HEK293 (cell line): Measurements from ENCODE around the gene PRKAG3.

Source experiments
- CTCF ChIA-PET: fragments of 350-600 bp; formaldehyde crosslinking; extraction: SDS; loops from one replicate; lab custom pipeline; 2021; ENCODE audit warnings: antibody characterized with exemption; lab: Yijun Ruan, JAX
- POLR2A ChIA-PET: fragments of 300-600 bp; formaldehyde crosslinking; extraction: SDS; loops from one replicate; lab custom pipeline; 2020; ENCODE audit warnings: antibody characterized with exemption, inconsistent platforms; lab: Yijun Ruan, JAX
- H3K27ac ChIP-seq: fragments of 200-500 bp; sonication (Bioruptor generic); 2 replicates; pipeline ENCODE4 v1.5.1; 2014; ENCODE audit warnings: low read depth, low read length, control low read depth, inconsistent platforms; ENCODE audit errors: extremely low read depth
- H3K36me3 ChIP-seq, 2 experiments: fragments of 200-500 bp in 1 of 2; sonication (Bioruptor generic) in 1 of 2; 1 replicate in 1 of 2; 2 replicates in 1 of 2; pipeline ENCODE4 v1.5.1; 2014 to 2017; ENCODE audit warnings: inconsistent platforms in 2 of 2, low read length in 2 of 2; ENCODE audit not compliant: control insufficient read depth in 2 of 2, insufficient read depth in 1 of 2
- H3K4me1 ChIP-seq: fragments of 200-500 bp; sonication (Bioruptor generic); 2 replicates; pipeline ENCODE4 v1.5.1; 2014; ENCODE audit warnings: mild to moderate bottlenecking, low read length, inconsistent platforms; ENCODE audit not compliant: control insufficient read depth, insufficient read depth
- H3K4me3 ChIP-seq: 2 replicates; pipeline ENCODE4 v1.5.1; 2011; ENCODE audit warnings: low read depth, mild to moderate bottlenecking, control low read depth, low read length, moderate library complexity
- H3K9me3 ChIP-seq: fragments of 200-500 bp; sonication (Bioruptor generic); 2 replicates; pipeline ENCODE4 v1.5.1; 2014; ENCODE audit warnings: low read depth, low read length, inconsistent platforms; ENCODE audit not compliant: control insufficient read depth, insufficient read depth
- BCL11B ChIP-seq: fragments of 450-650 bp; formaldehyde crosslinking; IDR thresholded peaks from 2 replicates; pipeline ENCODE4 v1.5.1; 2016; ENCODE audit warnings: low read depth, missing biosample characterization, missing genetic modification characterization
- EGR2 ChIP-seq: fragments of 450-650 bp; formaldehyde crosslinking; IDR thresholded peaks from 2 replicates; pipeline ENCODE4 v1.5.1; 2016; ENCODE audit warnings: low read depth, missing biosample characterization, missing genetic modification characterization
- HOXD13 ChIP-seq: sonication (generic); formaldehyde crosslinking; IDR thresholded peaks from 2 replicates; pipeline ENCODE4 v1.8.0; 2022; ENCODE audit warnings: missing genetic modification reagents, borderline replicate concordance
- MYNN ChIP-seq: fragments of 450-650 bp; formaldehyde crosslinking; IDR thresholded peaks from 2 replicates; pipeline ENCODE4 v1.5.1; 2016; ENCODE audit warnings: missing biosample characterization, missing genetic modification characterization, borderline replicate concordance
- PRDM1 ChIP-seq: fragments of 450-650 bp; formaldehyde crosslinking; IDR thresholded peaks from 2 replicates; pipeline ENCODE4; 2016; ENCODE audit warnings: missing biosample characterization, missing genetic modification characterization
- TCF7L2 ChIP-seq: IDR thresholded peaks from 2 replicates; pipeline ENCODE4 v1.6.1; 2011; ENCODE audit warnings: low read depth, mild to moderate bottlenecking, inconsistent platforms, low read length, moderate library complexity, borderline replicate concordance
- TRIM28 ChIP-seq: IDR thresholded peaks from 2 replicates; pipeline ENCODE4 v1.6.1; 2011; ENCODE audit warnings: low read length, control low read depth, borderline replicate concordance
- ZBTB20 ChIP-seq: fragments of 450-650 bp; formaldehyde crosslinking; IDR thresholded peaks from 2 replicates; pipeline ENCODE4 v1.5.1; 2016; ENCODE audit warnings: missing biosample characterization, missing genetic modification characterization
- ZFHX2 ChIP-seq: fragments of 450-650 bp; formaldehyde crosslinking; conservative IDR thresholded peaks from 2 replicates; pipeline ENCODE4 v1.5.1; 2016; ENCODE audit warnings: missing biosample characterization, missing genetic modification characterization
- ZFP3 ChIP-seq: fragments of 450-650 bp; formaldehyde crosslinking; IDR thresholded peaks from 2 replicates; pipeline ENCODE4 v1.5.1; 2016; ENCODE audit warnings: low read depth, missing biosample characterization, missing genetic modification characterization
- ZFP37 ChIP-seq: fragments of 450-650 bp; formaldehyde crosslinking; IDR thresholded peaks from 2 replicates; pipeline ENCODE4 v1.5.1; 2016; ENCODE audit warnings: missing biosample characterization, missing genetic modification characterization
- ZNF132 ChIP-seq: fragments of 450-650 bp; formaldehyde crosslinking; IDR thresholded peaks from 2 replicates; pipeline ENCODE4 v1.5.1; 2017; ENCODE audit warnings: missing biosample characterization, missing genetic modification characterization, borderline replicate concordance
- ZNF157 ChIP-seq: fragments of 450-650 bp; formaldehyde crosslinking; IDR thresholded peaks from 2 replicates; pipeline ENCODE4 v1.5.1; 2016; ENCODE audit warnings: missing biosample characterization, missing genetic modification characterization
- ZNF174 ChIP-seq: fragments of 450-650 bp; formaldehyde crosslinking; IDR thresholded peaks from 2 replicates; pipeline ENCODE4 v1.5.0; 2017; ENCODE audit warnings: missing biosample characterization, mild to moderate bottlenecking, missing genetic modification characterization
- ZNF324 ChIP-seq: fragments of 450-650 bp; formaldehyde crosslinking; IDR thresholded peaks from 2 replicates; pipeline ENCODE4 v1.5.1; 2016; ENCODE audit warnings: missing biosample characterization, missing genetic modification characterization
- ZNF341 ChIP-seq: fragments of 450-650 bp; formaldehyde crosslinking; IDR thresholded peaks from 2 replicates; pipeline ENCODE4; 2016; ENCODE audit warnings: low read depth, missing biosample characterization, missing genetic modification characterization
- ZNF366 ChIP-seq: fragments of 450-650 bp; formaldehyde crosslinking; conservative IDR thresholded peaks from 2 replicates; pipeline ENCODE4 v1.5.1; 2016; ENCODE audit warnings: missing biosample characterization, missing genetic modification characterization
- ZNF610 ChIP-seq: fragments of 450-650 bp; formaldehyde crosslinking; IDR thresholded peaks from 2 replicates; pipeline ENCODE4 v1.5.1; 2016; ENCODE audit warnings: missing biosample characterization, missing genetic modification characterization, borderline replicate concordance
- ZNF658 ChIP-seq: fragments of 450-650 bp; formaldehyde crosslinking; IDR thresholded peaks from 2 replicates; pipeline ENCODE4; 2016; ENCODE audit warnings: missing biosample characterization, missing genetic modification characterization
- ZNF660 ChIP-seq: fragments of 450-650 bp; IDR thresholded peaks from 2 replicates; pipeline ENCODE4 v1.5.1; 2018; ENCODE audit warnings: missing biosample characterization, mild to moderate bottlenecking, missing genetic modification characterization
- ZNF785 ChIP-seq: fragments of 450-650 bp; formaldehyde crosslinking; IDR thresholded peaks from 2 replicates; pipeline ENCODE4 v1.5.1; 2016; ENCODE audit warnings: missing biosample characterization, missing genetic modification characterization

The PRKAG3 gene

DNA sequence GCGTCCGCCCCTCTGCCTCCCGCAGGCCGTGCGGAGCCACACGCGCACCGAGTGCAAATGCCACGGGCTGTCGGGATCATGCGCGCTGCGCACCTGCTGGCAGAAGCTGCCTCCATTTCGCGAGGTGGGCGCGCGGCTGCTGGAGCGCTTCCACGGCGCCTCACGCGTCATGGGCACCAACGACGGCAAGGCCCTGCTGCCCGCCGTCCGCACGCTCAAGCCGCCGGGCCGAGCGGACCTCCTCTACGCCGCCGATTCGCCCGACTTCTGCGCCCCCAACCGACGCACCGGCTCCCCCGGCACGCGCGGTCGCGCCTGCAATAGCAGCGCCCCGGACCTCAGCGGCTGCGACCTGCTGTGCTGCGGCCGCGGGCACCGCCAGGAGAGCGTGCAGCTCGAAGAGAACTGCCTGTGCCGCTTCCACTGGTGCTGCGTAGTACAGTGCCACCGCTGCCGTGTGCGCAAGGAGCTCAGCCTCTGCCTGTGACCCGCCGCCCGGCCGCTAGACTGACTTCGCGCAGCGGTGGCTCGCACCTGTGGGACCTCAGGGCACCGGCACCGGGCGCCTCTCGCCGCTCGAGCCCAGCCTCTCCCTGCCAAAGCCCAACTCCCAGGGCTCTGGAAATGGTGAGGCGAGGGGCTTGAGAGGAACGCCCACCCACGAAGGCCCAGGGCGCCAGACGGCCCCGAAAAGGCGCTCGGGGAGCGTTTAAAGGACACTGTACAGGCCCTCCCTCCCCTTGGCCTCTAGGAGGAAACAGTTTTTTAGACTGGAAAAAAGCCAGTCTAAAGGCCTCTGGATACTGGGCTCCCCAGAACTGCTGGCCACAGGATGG lies 42.0 kb upstream of the PRKAG3 start:
- H3K9me3 ChIP-seq = no peaks in the 10 kb centered on the region
- no peak overlapping the region for H3K4me3 ChIP-seq
- TF ChIP-seq TRIM28 (no peak), ZFP37 (tag by site-specific recombination) (no peak), ZFP3 (tag by site-specific recombination) (no peak), ZNF610 (tag by site-specific recombination) (no peak), ZNF785 (tag by site-specific recombination) (no peak), MYNN (tag by site-specific recombination) (no peak), ZBTB20 (tag by site-specific recombination) (no peak), HOXD13 (no peak), ZNF174 (tag by site-specific recombination) (no peak), ZNF324 (tag by site-specific recombination) (no peak), ZNF658 (tag by site-specific recombination) (no peak), BCL11B (tag by site-specific recombination) (no peak), TCF7L2 (no peak), ZNF341 (tag by site-specific recombination) (no peak)
- TF ChIP-seq, all 188 proteins: peak for 0
- no peaks in the 10 kb centered on the region for H3K4me1 ChIP-seq
- CTCF ChIA-PET = interaction anchor here (3.7 to 17.7 kb wide), 3 partner anchors 12 to 26 kb away, joined by 65 to 552 read pairs (median 71); partner anchors contain the start of gene WNT6
- H3K36me3 ChIP-seq = no peaks in the 10 kb centered on the region
- POLR2A ChIA-PET = no interaction called here
- no peak overlapping the region for H3K27ac ChIP-seq

DNA sequence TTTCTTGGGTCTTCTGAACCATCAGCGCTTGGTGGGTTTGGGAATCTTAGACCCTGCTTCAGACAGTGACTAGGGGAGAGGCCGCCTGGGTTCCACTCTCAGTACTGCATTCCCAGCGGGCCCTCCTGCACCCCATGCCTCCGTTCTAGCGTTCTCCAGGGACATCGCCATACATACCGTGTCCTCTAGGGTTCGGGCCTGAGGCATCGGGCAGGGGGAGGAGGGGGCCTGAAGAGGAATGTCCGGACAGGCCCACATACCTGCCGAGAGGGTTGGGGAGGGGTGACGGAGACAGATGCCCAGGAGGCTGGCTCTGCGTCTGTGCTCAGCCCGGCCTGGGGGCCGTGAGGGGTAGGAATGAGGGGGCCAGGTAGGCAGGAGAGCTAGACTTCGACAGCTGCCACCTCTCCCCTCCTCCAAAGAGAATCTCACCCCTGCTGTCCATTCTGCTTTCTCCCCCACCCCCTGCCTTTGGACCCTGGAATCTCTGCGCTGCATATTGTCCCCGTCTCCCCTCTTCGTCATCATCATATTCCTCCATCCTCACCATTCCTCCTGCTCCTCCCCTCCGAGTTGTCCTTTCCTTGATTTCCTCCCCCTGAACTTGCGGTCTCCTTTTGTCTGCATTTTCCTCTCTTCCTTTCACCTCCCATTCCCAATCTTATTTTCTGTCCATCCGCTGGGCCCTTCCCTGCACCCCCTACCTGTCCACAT lies 41.2 kb upstream of the PRKAG3 start:
- ChIA-PET POLR2A (no interaction called here), CTCF (interaction anchor here (0.8 to 17.7 kb wide), 3 partner anchors 23 to 27 kb away, joined by 3 to 552 read pairs (median 4); no protein-coding TSS in a partner anchor)
- Histone ChIP-seq H3K36me3 (no peaks in the 10 kb centered on the region), H3K9me3 (no peaks in the 10 kb centered on the region), H3K27ac (no peak overlapping the region), H3K4me1 (no peaks in the 10 kb centered on the region), H3K4me3 (no peak overlapping the region)
- TF ChIP-seq PRDM1 (tag by site-specific recombination) (peak; percentile 20; the same call in 1 of the 2 replicates), ZNF341 (tag by site-specific recombination) (0 out of 2 replicates have a peak, but pooled peaks have one; percentile 12), ZNF366 (0 out of 2 replicates have a peak, but pooled peaks have one; percentile 39), ZNF660 (tag by site-specific recombination) (no peak), ZNF132 (tag by site-specific recombination) (no peak)

DNA sequence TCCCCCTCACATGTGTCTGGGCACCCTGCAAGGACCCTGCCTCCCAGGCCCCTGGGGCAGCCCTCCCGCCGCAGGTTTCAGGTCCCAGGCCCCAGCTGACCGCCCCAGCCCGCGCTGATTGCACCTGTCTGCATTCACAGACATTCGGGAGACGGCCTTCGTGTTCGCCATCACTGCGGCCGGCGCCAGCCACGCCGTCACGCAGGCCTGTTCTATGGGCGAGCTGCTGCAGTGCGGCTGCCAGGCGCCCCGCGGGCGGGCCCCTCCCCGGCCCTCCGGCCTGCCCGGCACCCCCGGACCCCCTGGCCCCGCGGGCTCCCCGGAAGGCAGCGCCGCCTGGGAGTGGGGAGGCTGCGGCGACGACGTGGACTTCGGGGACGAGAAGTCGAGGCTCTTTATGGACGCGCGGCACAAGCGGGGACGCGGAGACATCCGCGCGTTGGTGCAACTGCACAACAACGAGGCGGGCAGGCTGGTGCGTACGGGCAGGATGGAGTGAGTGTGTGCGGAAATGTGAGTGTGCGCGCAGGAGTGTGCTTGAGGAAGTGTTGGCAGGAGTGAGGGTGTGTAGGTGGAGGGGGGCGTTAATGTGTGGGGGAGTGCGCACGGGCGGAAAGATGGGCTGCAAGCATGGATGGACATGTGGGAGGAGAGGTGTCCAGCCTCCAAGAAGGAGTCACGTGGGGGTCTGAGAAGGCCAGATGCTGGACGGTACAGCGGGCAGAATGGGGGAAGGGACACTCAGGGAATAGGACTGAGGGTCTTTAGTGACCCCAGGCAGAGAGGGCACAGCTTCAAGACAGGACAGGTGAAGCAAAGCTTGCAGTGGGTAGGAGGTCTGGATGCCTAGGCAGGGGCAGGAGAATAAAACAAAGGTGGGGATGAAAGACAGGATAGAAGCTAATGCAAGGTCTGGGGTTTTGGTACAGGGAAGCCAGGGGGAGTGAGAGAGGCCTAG lies 40.0 kb upstream of the PRKAG3 start:
- Histone ChIP-seq H3K4me3 (no peak overlapping the region), H3K36me3 (no peaks in the 10 kb centered on the region), H3K4me1 (no peaks in the 10 kb centered on the region), H3K27ac (no peak overlapping the region), H3K9me3 (no peaks in the 10 kb centered on the region)
- CTCF ChIA-PET = interaction anchor here (1.0 to 17.7 kb wide), 3 partner anchors 20 to 28 kb away, joined by 3 to 552 read pairs (median 5); no protein-coding TSS in a partner anchor
- TF ChIP-seq ZNF157 (tag by site-specific recombination) (no peak), ZFHX2 (tag by site-specific recombination) (peak; percentile 88), EGR2 (tag by site-specific recombination) (peak; percentile 91)
- POLR2A ChIA-PET = no interaction called here
